HCT116 (cell line): ENCODE results near the gene PACRGL. TPM values are rescaled to one million over a fixed set of nuclear protein-coding genes. Genes with fewer than 3 reads are reported as not detected.

Source experiments
- ATAC-seq: fragments of 200-7000 bp; cut with Tn5 transposase; 2 replicates; pipeline ENCODE4 v1.9.1; 2020; ENCODE audit warnings: mild to moderate bottlenecking, moderate library complexity
- BruUV-seq: library from RNA; stranded (reverse); fragments of 400-500 nt; replicated peaks from 2 replicates; lab custom pipeline; 2021; lab: Mats Ljungman, UMichigan
- CTCF ChIA-PET: fragments of 300-600 bp; sonication (Branson Sonifier 250); formaldehyde crosslinking; loops from one replicate; lab custom pipeline; 2021; ENCODE audit warnings: antibody characterized with exemption; lab: Charles Lee
- POLR2A ChIA-PET: fragments of 300-600, 350-600 bp; sonication (Branson Sonifier 250); formaldehyde crosslinking; loops from one replicate; lab custom pipeline; 2021; ENCODE audit warnings: antibody characterized with exemption; lab: Charles Lee
- RAD21 ChIA-PET, 2 experiments: fragments of 300-600 bp; sonication (Branson Sonifier 250); formaldehyde crosslinking; loops; one replicate each; lab custom pipeline; 2023; ENCODE audit warnings: low total read pairs in 2 of 2; ENCODE audit not compliant: uncharacterized antibody in 2 of 2, unreplicated experiment in 2 of 2, low non-redundant PET in 1 of 2; lab: Charles Lee
- DNase-seq: peaks from one replicate; pipeline ENCODE4 v3.0.0-alpha.2; 2010; ENCODE audit warnings: low read depth, low spot score
- H2AFZ ChIP-seq: fragments of 200-600 bp; shearing (Covaris generic), sonication (generic); 2 replicates; pipeline ENCODE4 v1.6.1; 2017; ENCODE audit warnings: low read depth, mixed run types, mixed read lengths, antibody characterized with exemption, low read length; ENCODE audit not compliant: poor library complexity, severe bottlenecking
- H3K27ac ChIP-seq: 2 replicates; pipeline ENCODE4 v1.5.1; 2012; ENCODE audit warnings: low read depth, low read length
- H3K27me3 ChIP-seq: fragments of 200-600 bp; sonication (generic); 2 replicates; pipeline ENCODE4 v1.6.1; 2016; ENCODE audit warnings: mixed run types, low read length, mixed read lengths; ENCODE audit not compliant: insufficient read depth
- H3K36me3 ChIP-seq, 2 experiments: fragments of 200-500 bp in 1 of 2; fragments of 200-600 bp in 1 of 2; sonication (Bioruptor generic) in 1 of 2; sonication (generic) in 1 of 2; 2 replicates each; pipeline versions ENCODE4 v1.5.1 to v1.6.1; 2014 to 2016; ENCODE audit warnings: low read length in 2 of 2, inconsistent platforms in 1 of 2, mixed read lengths in 1 of 2, mixed run types in 1 of 2; ENCODE audit not compliant: insufficient read depth in 2 of 2, control insufficient read depth in 1 of 2
- H3K4me1 ChIP-seq, 2 experiments: fragments of 200-600 bp in 1 of 2; sonication (generic) in 1 of 2; 2 replicates each; pipeline versions ENCODE4 v1.5.1 to v1.6.1; 2012 to 2017; ENCODE audit warnings: low read length in 2 of 2, inconsistent platforms in 1 of 2, mild to moderate bottlenecking in 1 of 2, mixed read lengths in 1 of 2, mixed run types in 1 of 2, moderate library complexity in 1 of 2; ENCODE audit not compliant: insufficient read depth in 2 of 2, control insufficient read depth in 1 of 2
- H3K4me2 ChIP-seq: fragments of 200-600 bp; sonication (generic); 2 replicates; pipeline ENCODE4 v1.6.1; 2017; ENCODE audit warnings: mixed run types, low read length, mixed read lengths
- H3K4me3 ChIP-seq, 2 experiments: fragments of 200-600 bp in 1 of 2; sonication (generic) in 1 of 2; replicated peaks in 1 of 2; 2 replicates each; pipeline ENCODE4 v1.5.1; 2011 to 2016; ENCODE audit warnings: low read length in 2 of 2, control low read depth in 1 of 2, low read depth in 1 of 2, mild to moderate bottlenecking in 1 of 2, mixed read lengths in 1 of 2, mixed run types in 1 of 2
- H3K79me2 ChIP-seq: fragments of 200-600 bp; sonication (generic); 2 replicates; pipeline ENCODE4 v1.6.1; 2017; ENCODE audit warnings: mild to moderate bottlenecking, mixed run types, low read length, moderate library complexity, mixed read lengths; ENCODE audit not compliant: insufficient read depth
- H3K9ac ChIP-seq: fragments of 200-600 bp; sonication (generic); 2 replicates; pipeline ENCODE4 v1.6.1; 2016; ENCODE audit warnings: low read length, mixed read lengths
- H3K9me2 ChIP-seq: fragments of 200-600 bp; sonication (generic), shearing (Covaris generic); 2 replicates; pipeline ENCODE4 v1.6.1; 2017; ENCODE audit warnings: mixed run types, mild to moderate bottlenecking, moderate library complexity; ENCODE audit not compliant: insufficient read depth
- H3K9me3 ChIP-seq, 2 experiments: fragments of 200-500 bp in 1 of 2; fragments of 200-600 bp in 1 of 2; sonication (Bioruptor generic) in 1 of 2; sonication (generic) in 1 of 2; 2 replicates each; pipeline ENCODE4 v1.6.1; 2014 to 2017; ENCODE audit warnings: low read length in 2 of 2, mixed read lengths in 2 of 2, inconsistent platforms in 1 of 2, low read depth in 1 of 2, mild to moderate bottlenecking in 1 of 2, mixed run types in 1 of 2, moderate library complexity in 1 of 2; ENCODE audit not compliant: control insufficient read depth in 1 of 2, insufficient read depth in 1 of 2
- H4K20me1 ChIP-seq: fragments of 200-600 bp; sonication (generic), shearing (Covaris generic); 2 replicates; pipeline ENCODE4 v1.6.1; 2017; ENCODE audit warnings: mixed run types, mild to moderate bottlenecking, moderate library complexity; ENCODE audit not compliant: insufficient read depth
- CBX3 ChIP-seq: IDR thresholded peaks from 2 replicates; pipeline ENCODE4 v1.6.1; 2012; ENCODE audit warnings: low read depth
- CEBPB ChIP-seq: IDR thresholded peaks from 2 replicates; pipeline ENCODE4 v1.6.1; 2012; ENCODE audit warnings: low read depth
- CTCF ChIP-seq, 3 experiments: fragments of 200-600 bp in 1 of 3; sonication (generic) in 1 of 3; IDR thresholded peaks in 2 of 3; conservative IDR thresholded peaks in 1 of 3; 2 replicates each; pipeline ENCODE4 v1.5.1; 2012 to 2017; ENCODE audit warnings: low read depth in 2 of 3, low read length in 2 of 3, antibody characterized with exemption in 1 of 3, borderline replicate concordance in 1 of 3, control low read depth in 1 of 3, mild to moderate bottlenecking in 1 of 3, mixed read lengths in 1 of 3, mixed run types in 1 of 3, moderate library complexity in 1 of 3; ENCODE audit not compliant: insufficient read depth in 1 of 3
- ELF1 ChIP-seq: IDR thresholded peaks from 2 replicates; pipeline ENCODE4 v1.6.1; 2012; ENCODE audit warnings: low read depth, borderline replicate concordance
- EZH2 ChIP-seq: fragments of 200-600 bp; sonication (generic); IDR thresholded peaks from 2 replicates; pipeline ENCODE4 v1.6.1; 2017; ENCODE audit warnings: antibody characterized with exemption, mixed run types
- EZH2phosphoT487 ChIP-seq: fragments of 200-600 bp; IDR thresholded peaks from 2 replicates; pipeline ENCODE4 v1.6.1; 2018; ENCODE audit warnings: antibody characterized with exemption, borderline replicate concordance
- FOSL1 ChIP-seq: IDR thresholded peaks from 2 replicates; pipeline ENCODE4 v1.6.1; 2012; ENCODE audit warnings: low read depth
- JUND ChIP-seq: IDR thresholded peaks from 2 replicates; pipeline ENCODE4 v1.6.1; 2012
- MAX ChIP-seq: IDR thresholded peaks from 2 replicates; pipeline ENCODE4 v1.6.1; 2012
- POLR2A ChIP-seq: IDR thresholded peaks from 2 replicates; pipeline ENCODE4 v1.7.0; 2011; ENCODE audit warnings: borderline replicate concordance; ENCODE audit not compliant: insufficient read depth, insufficient read length; ENCODE audit errors: extremely low read depth
- SP1 ChIP-seq: IDR thresholded peaks from 2 replicates; pipeline ENCODE4 v1.6.1; 2012; ENCODE audit warnings: low read depth
- SRF ChIP-seq: IDR thresholded peaks from 2 replicates; pipeline ENCODE4 v1.6.1; 2012; ENCODE audit warnings: low read depth
- TCF7L2 ChIP-seq: IDR thresholded peaks from 2 replicates; pipeline ENCODE4 v1.7.0; 2011; ENCODE audit warnings: borderline replicate concordance, inconsistent platforms; ENCODE audit not compliant: insufficient read depth, insufficient read length; ENCODE audit errors: extremely low read depth
- ZBTB33 ChIP-seq: IDR thresholded peaks from 2 replicates; pipeline ENCODE4 v1.6.1; 2011; ENCODE audit warnings: mild to moderate bottlenecking, low read length, moderate library complexity; ENCODE audit not compliant: insufficient replicate concordance; ENCODE audit errors: extremely low read depth
- ZFX ChIP-seq: fragments of 450-650 bp; IDR thresholded peaks from 2 replicates; pipeline ENCODE4 v1.6.1; 2017
- ZNF274 ChIP-seq: fragments of 200-500 bp; sonication (Bioruptor generic); IDR thresholded peaks from 2 replicates; pipeline ENCODE4 v1.6.1; 2014; ENCODE audit warnings: mild to moderate bottlenecking, low read depth, low read length, inconsistent platforms
- intact Hi-C: fragments of 100-400 bp; cut with micrococcal nuclease; formaldehyde crosslinking; loops from 2 replicates; pipeline ENCODE4 v1.10.0; 2022
- total RNA-seq: library from RNA; stranded (reverse); gene quantifications from one replicate; pipeline ENCODE4 v1.2.1, GENCODE V29; 2021; ENCODE audit not compliant: unreplicated experiment

Gene PACRGL
- total RNA-seq, 1 experiment from 2014 or later: 26.4 TPM

- Histone ChIP-seq H3K4me2 (no peak overlapping the region), H3K4me1 (no peaks in the 10 kb centered on the region), H3K27ac (no peak overlapping the region), H3K27me3 (peaks cover 25% of the 10 kb centered on the region), H3K9me3 (no peaks in the 10 kb centered on the region), H3K36me3 (no peaks in the 10 kb centered on the region), H3K79me2 (no peaks in the 10 kb centered on the region), H3K4me3 (no peak overlapping the region), H2AFZ (no peak overlapping the region), H3K9me2 (no peaks in the 10 kb centered on the region), H4K20me1 (no peaks in the 10 kb centered on the region), H3K9ac (no peak overlapping the region)
- TF ChIP-seq ZNF274 (no peak), ZBTB33 (no peak), CBX3 (no peak), EZH2 (no peak), CTCF (IDR thresholded peaks at IDR 0.05 in 2 of 3, conservative IDR thresholded peaks at IDR 0.05 in 1 of 3; ENCODE audit: borderline replicate concordance in 1 of 3, insufficient read depth in 1 of 3, low read depth in 2 of 3, low read length in 2 of 3) (no peak), ZFX (no peak), EZH2phosphoT487 (no peak), JUND (no peak), TCF7L2 (no peak), FOSL1 (no peak), SRF (no peak), MAX (no peak), CEBPB (no peak), POLR2A (no peak), SP1 (no peak), ELF1 (no peak)
- BruUV-seq: no TSS peak
- RAD21 ChIA-PET: no interaction called here
- CTCF ChIA-PET: no interaction called here
- POLR2A ChIA-PET: no interaction called here
- DNase-seq (no peak), ATAC-seq (no peak)
- intact Hi-C loops: no loop called here
Measured at GRCh38 chr4:20672262-20672661, 28.0 kb upstream of the PACRGL start.
